Kidney (tissue), 14 donors: ENCODE data around the gene C19orf44. TPM values are rescaled to one million over a fixed set of nuclear protein-coding genes. Genes with fewer than 3 reads are reported as not detected.

Experiments
- DNase-seq, 5 donors: peaks; one replicate each; pipeline ENCODE4 v3.0.0-alpha.2; 2013 to 2020
- FAIRE-seq: peaks from 2 replicates; lab custom pipeline; 2012; peaks lifted over from hg19 to GRCh38; lab: Jason Lieb, UNC
- H3K27ac ChIP-seq, 2 donors: one replicate each; pipeline ENCODE4 v1.7.0; 2013; ENCODE audit warnings: low read depth in 2 of 2, low read length in 2 of 2, inconsistent platforms in 1 of 2
- H3K27me3 ChIP-seq: one replicate; pipeline ENCODE4 v1.7.1; 2013; ENCODE audit warnings: low read length, inconsistent platforms; ENCODE audit not compliant: control insufficient read depth, insufficient read depth
- H3K36me3 ChIP-seq, 3 donors: one replicate each; pipeline versions ENCODE4 v1.7.0 to v1.7.1; 2013; ENCODE audit warnings: low read length in 3 of 3, control low read depth in 1 of 3, inconsistent platforms in 1 of 3; ENCODE audit not compliant: insufficient read depth in 3 of 3, control insufficient read depth in 2 of 3
- H3K4me1 ChIP-seq, 3 donors: one replicate each; pipeline versions ENCODE4 v1.7.0 to v1.7.1; 2013; ENCODE audit warnings: low read length in 3 of 3, inconsistent platforms in 1 of 3, low read depth in 1 of 3; ENCODE audit not compliant: control insufficient read depth in 2 of 3, insufficient read depth in 2 of 3
- H3K4me3 ChIP-seq, 3 donors: one replicate each; pipeline versions ENCODE4 v1.7.0 to v1.8.1; 2013; ENCODE audit warnings: low read length in 3 of 3, control low read depth in 1 of 3, inconsistent platforms in 1 of 3
- H3K9ac ChIP-seq, 3 donors: one replicate each; pipeline versions ENCODE4 v1.7.0 to v1.7.1; 2013; ENCODE audit warnings: low read length in 3 of 3, control low read depth in 1 of 3, inconsistent platforms in 1 of 3
- H3K9me3 ChIP-seq, 3 donors: one replicate each; pipeline versions ENCODE4 v1.7.0 to v1.7.1; 2013; ENCODE audit warnings: low read length in 3 of 3, control low read depth in 1 of 3, inconsistent platforms in 1 of 3; ENCODE audit not compliant: control insufficient read depth in 2 of 3, insufficient read depth in 1 of 3
- CTCF ChIP-seq: IDR thresholded peaks from 3 replicates; pipeline ENCODE4 v1.5.1; 2012; ENCODE audit warnings: mild to moderate bottlenecking, moderate library complexity, borderline replicate concordance; ENCODE audit not compliant: insufficient read depth; ENCODE audit errors: extremely low read depth
- intact Hi-C: fragments of 100-400 bp; cut with DNase I; formaldehyde crosslinking; loops from one replicate; pipeline ENCODE4 v1.11.1; 2022
- polyA plus RNA-seq: library from polyadenylated mRNA; stranded (reverse); fragments of 350-450 nt; fragmentation: Illumina TruSeq; extraction: RNeasy Lipid Tissue Mini Kit (QIAGEN cat#74804); gene quantifications from one replicate; pipeline ENCODE4 v1.2.3, GENCODE V29; 2014; ENCODE audit warnings: low read depth, low replicate concordance; ENCODE audit not compliant: insufficient read depth
- total RNA-seq: library from RNA; stranded (reverse); fragmentation: NEBNext Ultra II Directional; extraction: Animal tissue kit (Norgen Biotek cat#: 25700); gene quantifications from one replicate; pipeline ENCODE4 v1.2.1, GENCODE V29; 2021
- donor health status: control.
- donor health status: control.
- donor health status: control.
- donor health status: control.
- donor health status: control.
- donor health status: DM: yes; HTN: yes; CAD: no.
- donor health status: Normal renal cell carcinoma (clear cell type).

Gene C19orf44
- total and polyA plus RNA-seq, 2 donors from 2014 or later, result 6.2 to 8.6 TPM

GRCh38 chr19:16524991-16525734 lies 29.0 kb downstream of the C19orf44 start:
- H3K4me3 ChIP-seq, result no peak overlapping the region

GRCh38 chr19:16525751-16526481 lies 29.7 kb downstream of the C19orf44 start:
- FAIRE-seq (no peak), DNase-seq (peak in 2 of 5 donors; percentile 20 to 22)
- peaks cover 2 to 67% (median 27%) of the 10 kb centered on the region in 3 donors for H3K36me3 ChIP-seq

More at GRCh38 chr19:16524991-16525734, 29.0 kb downstream of the C19orf44 start:
- Histone ChIP-seq H3K27me3 (no peaks in the 10 kb centered on the region), H3K36me3 (peaks cover 2 to 70% (median 30%) of the 10 kb centered on the region in 3 donors), H3K9me3 (no peaks in the 10 kb centered on the region), H3K27ac (no peak overlapping the region), H3K4me1 (peaks cover 0 to 14% (median 10%) of the 10 kb centered on the region in 3 donors), H3K9ac (no peak overlapping the region)
- FAIRE-seq (no peak), DNase-seq (no peak)
- intact Hi-C loops, result no loop called here
- no peak for TF ChIP-seq CTCF

GRCh38 chr19:16527334-16527935 lies 31.2 kb downstream of the C19orf44 start:
- H3K36me3 ChIP-seq, result peaks cover 2 to 73% (median 31%) of the 10 kb centered on the region in 3 donors
- DNase-seq (no peak), FAIRE-seq (no peak)
- H3K27me3 ChIP-seq, result no peaks in the 10 kb centered on the region
- no peak overlapping the region for H3K9ac ChIP-seq
- intact Hi-C loops, result no loop called here
- no peak overlapping the region for H3K27ac ChIP-seq
- no peak for TF ChIP-seq CTCF
- peaks cover 0 to 14% (median 10%) of the 10 kb centered on the region in 3 donors for H3K4me1 ChIP-seq
- H3K9me3 ChIP-seq, result no peaks in the 10 kb centered on the region
- no peak overlapping the region for H3K4me3 ChIP-seq

More at GRCh38 chr19:16525751-16526481, 29.7 kb downstream of the C19orf44 start:
- no peak for TF ChIP-seq CTCF
- H3K4me3 ChIP-seq, result no peak overlapping the region
- no peak overlapping the region for H3K9ac ChIP-seq
- no peak overlapping the region for H3K27ac ChIP-seq
- peaks cover 0 to 14% (median 10%) of the 10 kb centered on the region in 3 donors for H3K4me1 ChIP-seq
- H3K9me3 ChIP-seq, result no peaks in the 10 kb centered on the region
- intact Hi-C loops, result no loop called here
- no peaks in the 10 kb centered on the region for H3K27me3 ChIP-seq
